GM23338 (cell line): Measurements from ENCODE around the gene MYO9B.

Experiments
- CTCF ChIP-seq, 2 experiments: fragments of 200-600 bp in 1 of 2; sonication (generic) in 1 of 2; conservative IDR thresholded peaks; 2 replicates each; pipeline versions ENCODE4 v1.5.1 to v1.6.1; 2016 to 2017; ENCODE audit warnings: antibody characterized with exemption in 2 of 2, low read depth in 2 of 2, mild to moderate bottlenecking in 2 of 2, moderate library complexity in 1 of 2
- EZH2 ChIP-seq: fragments of 200-600 bp; sonication (generic); IDR thresholded peaks from one replicate; pipeline ENCODE4 v1.8.0; 2017; ENCODE audit warnings: antibody characterized with exemption, mild to moderate bottlenecking, low read depth; ENCODE audit not compliant: unreplicated experiment
- EZH2phosphoT487 ChIP-seq: fragments of 200-600 bp; sonication (generic); IDR thresholded peaks from one replicate; pipeline ENCODE4 v1.8.1; 2018; ENCODE audit warnings: antibody characterized with exemption; ENCODE audit not compliant: unreplicated experiment
- JUNB ChIP-seq: IDR thresholded peaks from one replicate; pipeline ENCODE4 v1.6.1; 2016; ENCODE audit warnings: antibody characterized with exemption; ENCODE audit not compliant: unreplicated experiment
- POLR2AphosphoS5 ChIP-seq: IDR thresholded peaks from 2 replicates; pipeline ENCODE4 v1.6.1; 2016; ENCODE audit warnings: antibody characterized with exemption, low read depth
- REST ChIP-seq: IDR thresholded peaks from one replicate; pipeline ENCODE4 v1.6.1; 2018; ENCODE audit warnings: antibody characterized with exemption; ENCODE audit not compliant: unreplicated experiment
- ZNF331 ChIP-seq: fragments of 250-450 bp; sonication (Bioruptor Pico); IDR thresholded peaks from 2 replicates; pipeline ENCODE4 v1.5.0; 2020; ENCODE audit warnings: low read depth, mild to moderate bottlenecking, moderate library complexity

- TF ChIP-seq EZH2 (no peak), POLR2AphosphoS5 (no peak), CTCF (conservative IDR thresholded peaks at IDR 0.05; ENCODE audit: low read depth in 2 of 2) (no peak), REST (no peak), JUNB (no peak), EZH2phosphoT487 (no peak), ZNF331 (CRISPR knock-in tag) (no peak)
These were observed 48.4 kb downstream of the MYO9B start for GRCh38 chr19:17124025-17124424.
